Suprapubic skin (tissue), 4 donors: ENCODE measurements around the gene RUVBL2. TPM values are rescaled to one million over a fixed set of nuclear protein-coding genes. Genes with fewer than 3 reads are reported as not detected.
"Not testable (repeated sequence)": the region's sequence is repeated elsewhere in the genome, so short reads cannot be mapped to it uniquely, and the experiment has no call there.

Source experiments
- DNase-seq, 2 donors: peaks; one replicate each; pipeline ENCODE4 v3.0.0-alpha.2; 2019; ENCODE audit warnings: low spot score in 2 of 2
- H3K27ac ChIP-seq: fragments of 200-600 bp; sonication (generic); one replicate; pipeline ENCODE4 v1.5.1; 2019
- H3K27me3 ChIP-seq: fragments of 200-600 bp; sonication (generic); one replicate; pipeline ENCODE4 v1.5.1; 2019
- H3K36me3 ChIP-seq: fragments of 200-600 bp; sonication (generic); one replicate; pipeline ENCODE4 v1.5.1; 2019
- H3K4me1 ChIP-seq: fragments of 200-600 bp; sonication (generic); one replicate; pipeline ENCODE4 v1.5.1; 2019
- H3K4me3 ChIP-seq: fragments of 200-600 bp; sonication (generic); one replicate; pipeline ENCODE4 v1.5.1; 2019; ENCODE audit warnings: mild to moderate bottlenecking
- H3K9me3 ChIP-seq: fragments of 200-600 bp; sonication (generic); one replicate; pipeline ENCODE4 v1.5.1; 2019
- EP300 ChIP-seq: sonication (generic); formaldehyde crosslinking; IDR thresholded peaks from one replicate; pipeline ENCODE4 v1.6.1; 2017; ENCODE audit warnings: antibody characterized with exemption
- POLR2A ChIP-seq, 2 donors: fragments of 450-650 bp; IDR thresholded peaks; one replicate each; pipeline ENCODE4 v1.6.1; 2017; ENCODE audit warnings: antibody characterized with exemption in 2 of 2, mild to moderate bottlenecking in 2 of 2, moderate library complexity in 2 of 2
- POLR2AphosphoS5 ChIP-seq, 3 donors: sonication (generic); formaldehyde crosslinking; IDR thresholded peaks; one replicate each; pipeline ENCODE4 v1.6.1; 2017; ENCODE audit warnings: antibody characterized with exemption in 3 of 3
- WGBS: methylation state at CpG from one replicate; pipeline ENCODE4 v1.1.5; 2018; 5-methylcytosine and 5-hydroxymethylcytosine counted together
- total RNA-seq, 4 donors: library from RNA; depleted of rRNA; stranded (reverse); fragments of >200 nt; gene quantifications; one replicate each; pipeline ENCODE4 v1.1.0, GENCODE V29; 2016
- TF ChIP-seq, protein P1 (sequence below), 2 donors: fragments of 200-600 bp in 1 of 2; fragments of 450-650 bp in 1 of 2; sonication (generic) in 1 of 2; IDR thresholded peaks; one replicate each; pipeline ENCODE4 v1.5.1; 2016 to 2019; ENCODE audit warnings: antibody characterized with exemption in 2 of 2, mild to moderate bottlenecking in 1 of 2, moderate library complexity in 1 of 2

The RUVBL2 gene
- total RNA-seq, 4 donors from 2014 or later: 37.3 to 70.3 (median 68.8) TPM

DNA sequence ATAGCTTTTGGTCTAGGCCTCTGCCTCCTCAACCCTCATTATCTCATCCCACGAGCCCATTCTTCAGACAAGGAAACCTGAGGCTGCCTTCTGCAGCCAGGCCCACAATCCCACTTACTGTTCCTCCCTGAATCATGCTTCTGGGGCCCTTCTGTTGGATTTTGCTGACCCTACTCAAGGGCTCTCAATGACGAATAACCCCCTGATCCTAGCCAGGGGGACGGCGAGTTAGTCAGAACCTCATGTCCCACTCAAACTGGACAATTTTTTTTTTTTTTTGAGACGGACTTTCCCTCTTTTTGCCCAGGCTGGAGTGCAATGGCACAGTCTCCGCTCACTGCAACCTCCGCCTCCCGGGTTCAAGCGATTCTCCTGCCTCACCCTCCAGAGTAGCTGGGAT lies 28.4 kb downstream of the RUVBL2 start:
- H3K4me1 ChIP-seq: peaks cover 27% of the 10 kb centered on the region
- no peak overlapping the region for H3K27ac ChIP-seq
- TF ChIP-seq, protein P1, sequence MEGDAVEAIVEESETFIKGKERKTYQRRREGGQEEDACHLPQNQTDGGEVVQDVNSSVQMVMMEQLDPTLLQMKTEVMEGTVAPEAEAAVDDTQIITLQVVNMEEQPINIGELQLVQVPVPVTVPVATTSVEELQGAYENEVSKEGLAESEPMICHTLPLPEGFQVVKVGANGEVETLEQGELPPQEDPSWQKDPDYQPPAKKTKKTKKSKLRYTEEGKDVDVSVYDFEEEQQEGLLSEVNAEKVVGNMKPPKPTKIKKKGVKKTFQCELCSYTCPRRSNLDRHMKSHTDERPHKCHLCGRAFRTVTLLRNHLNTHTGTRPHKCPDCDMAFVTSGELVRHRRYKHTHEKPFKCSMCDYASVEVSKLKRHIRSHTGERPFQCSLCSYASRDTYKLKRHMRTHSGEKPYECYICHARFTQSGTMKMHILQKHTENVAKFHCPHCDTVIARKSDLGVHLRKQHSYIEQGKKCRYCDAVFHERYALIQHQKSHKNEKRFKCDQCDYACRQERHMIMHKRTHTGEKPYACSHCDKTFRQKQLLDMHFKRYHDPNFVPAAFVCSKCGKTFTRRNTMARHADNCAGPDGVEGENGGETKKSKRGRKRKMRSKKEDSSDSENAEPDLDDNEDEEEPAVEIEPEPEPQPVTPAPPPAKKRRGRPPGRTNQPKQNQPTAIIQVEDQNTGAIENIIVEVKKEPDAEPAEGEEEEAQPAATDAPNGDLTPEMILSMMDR (IDR thresholded peaks at IDR 0.05): no peak
- TF ChIP-seq POLR2A (IDR thresholded peaks at IDR 0.05) (no peak), POLR2AphosphoS5 (IDR thresholded peaks at IDR 0.05) (no peak), EP300 (no peak)
- H3K27me3 ChIP-seq: peaks cover 6% of the 10 kb centered on the region
- no peaks in the 10 kb centered on the region for H3K36me3 ChIP-seq
- WGBS: 90% methylated on average over 9 of the region's 9 CpGs
- no peak for DNase-seq
- H3K4me3 ChIP-seq: no peak overlapping the region
- no peaks in the 10 kb centered on the region for H3K9me3 ChIP-seq

DNA sequence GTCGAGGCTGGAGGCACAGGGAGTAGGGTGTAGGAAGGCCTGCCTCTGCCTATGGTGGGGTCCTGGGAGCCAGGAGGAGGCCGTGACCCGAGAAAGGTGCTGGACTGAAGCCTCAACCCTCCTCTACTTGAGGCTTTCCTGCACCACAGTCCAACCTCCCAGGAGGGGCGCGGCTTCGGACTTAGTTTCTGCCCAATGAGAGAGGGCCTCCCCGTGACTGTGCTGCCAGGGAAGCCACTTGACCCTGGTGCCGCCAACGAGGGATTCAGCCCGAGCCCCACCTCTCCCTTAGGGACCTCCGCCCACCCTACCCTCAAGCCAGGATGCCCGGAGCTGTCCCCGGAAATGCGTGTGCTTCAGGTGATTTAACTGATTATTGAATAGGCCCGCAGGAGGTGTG lies 30.5 kb downstream of the RUVBL2 start, which contains the start of gene CGB3:
Gene CGB3 (minus strand): TSS at position 101 of the 400 bp plus-strand sequence. CDS start 362 bp downstream, outside the sequence.
- DNase-seq, H3K27ac ChIP-seq, H3K4me1 ChIP-seq, H3K4me3 ChIP-seq, H3K9me3 ChIP-seq, H3K27me3 ChIP-seq, H3K36me3 ChIP-seq: not testable (repeated sequence)
- WGBS: 50% methylated on average over 3 of the region's 15 CpGs

DNA sequence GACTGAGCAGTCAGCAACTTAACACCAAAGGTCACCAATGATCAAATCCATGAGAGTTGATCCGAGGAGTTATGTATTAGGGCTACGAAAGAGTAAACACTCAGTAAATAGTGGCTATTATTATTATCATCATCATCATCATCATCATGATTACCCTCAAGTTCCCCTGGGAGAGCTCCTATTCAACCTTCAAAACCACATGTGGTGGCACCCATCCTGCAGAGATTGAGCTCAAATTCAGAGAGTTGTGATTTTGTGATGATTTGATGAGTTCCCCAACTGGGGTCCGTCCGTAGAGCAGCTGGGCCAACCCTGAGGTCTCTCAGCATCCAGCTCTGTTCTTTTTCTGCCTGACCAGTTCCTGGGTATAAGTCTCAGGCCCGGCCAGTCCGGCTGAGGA lies 31.4 kb downstream of the RUVBL2 start:
- H3K4me1 ChIP-seq, H3K27ac ChIP-seq, DNase-seq, H3K4me3 ChIP-seq, H3K9me3 ChIP-seq, H3K27me3 ChIP-seq, H3K36me3 ChIP-seq: not testable (repeated sequence)
- WGBS: 92% methylated on average over 4 of the region's 6 CpGs

DNA sequence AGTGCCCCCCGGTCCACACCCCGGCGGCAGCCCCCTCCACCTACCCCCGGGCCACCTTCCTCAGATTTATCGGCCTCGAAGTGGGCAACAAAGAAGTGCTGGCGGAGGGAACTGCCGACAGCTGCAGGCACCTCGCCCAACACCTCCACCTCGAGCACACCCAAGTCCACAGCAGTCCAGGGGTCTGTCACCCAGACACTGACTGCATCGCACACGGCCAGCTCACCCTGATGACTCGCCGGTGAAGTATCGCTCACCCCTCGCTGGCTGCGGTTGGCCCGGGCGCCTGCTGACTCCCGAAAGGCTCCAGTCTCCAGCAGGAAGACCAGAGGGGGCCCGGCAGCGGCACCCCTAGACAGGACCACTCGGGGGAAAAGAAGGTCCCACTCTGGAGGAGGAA lies 31.9 kb downstream of the RUVBL2 start:
- H3K27ac ChIP-seq, H3K36me3 ChIP-seq, H3K4me1 ChIP-seq, H3K27me3 ChIP-seq, H3K9me3 ChIP-seq, H3K4me3 ChIP-seq, DNase-seq: not testable (repeated sequence)
- WGBS: 88% methylated on average over 4 of the region's 23 CpGs

DNA sequence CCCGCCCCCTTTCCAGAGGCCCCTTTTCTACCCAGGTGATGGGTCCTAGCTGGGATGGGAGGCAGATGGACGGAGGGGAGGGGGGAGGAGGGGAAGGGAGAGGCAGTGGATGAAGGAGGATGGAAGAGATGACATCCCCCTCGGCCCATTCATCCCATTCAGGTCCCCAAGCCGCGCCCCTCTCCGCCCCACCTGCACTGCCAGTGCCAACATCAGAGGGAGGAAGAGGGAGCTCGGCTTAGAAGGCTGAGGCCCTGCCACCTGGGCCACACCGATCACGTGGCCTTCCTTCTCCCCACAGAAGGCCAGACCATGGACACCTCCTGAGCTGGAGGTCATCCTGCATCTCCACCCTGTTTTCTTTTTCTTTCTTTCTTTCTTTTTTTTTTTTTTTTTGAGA lies 35.0 kb downstream of the RUVBL2 start:
- not testable (repeated sequence) for H3K27me3 ChIP-seq, H3K4me1 ChIP-seq, H3K27ac ChIP-seq, H3K9me3 ChIP-seq, DNase-seq, H3K4me3 ChIP-seq, H3K36me3 ChIP-seq
- WGBS: 89% methylated on average over 9 of the region's 9 CpGs

DNA sequence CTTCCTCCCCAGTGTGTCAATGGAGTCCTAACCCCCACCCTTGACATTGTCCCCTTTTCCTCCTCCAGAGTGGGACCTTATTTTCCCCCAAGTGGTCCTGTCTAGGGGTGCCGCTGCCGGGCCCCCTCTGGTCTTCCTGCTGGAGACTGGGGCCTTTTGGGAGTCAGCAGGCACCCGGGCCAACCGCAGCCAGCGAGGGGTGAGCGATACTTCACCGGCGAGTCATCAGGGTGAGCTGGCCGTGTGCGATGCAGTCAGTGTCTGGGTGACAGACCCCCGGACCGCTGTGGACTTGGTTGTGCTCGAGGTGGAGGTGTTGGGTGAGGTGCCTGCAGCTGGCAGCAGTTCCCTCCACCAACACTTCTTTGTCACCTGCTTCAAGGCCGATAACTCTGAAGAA lies 36.1 kb downstream of the RUVBL2 start:
- 85% methylated on average over 14 of the region's 14 CpGs for WGBS
- DNase-seq, H3K4me3 ChIP-seq: not testable (repeated sequence)

DNA sequence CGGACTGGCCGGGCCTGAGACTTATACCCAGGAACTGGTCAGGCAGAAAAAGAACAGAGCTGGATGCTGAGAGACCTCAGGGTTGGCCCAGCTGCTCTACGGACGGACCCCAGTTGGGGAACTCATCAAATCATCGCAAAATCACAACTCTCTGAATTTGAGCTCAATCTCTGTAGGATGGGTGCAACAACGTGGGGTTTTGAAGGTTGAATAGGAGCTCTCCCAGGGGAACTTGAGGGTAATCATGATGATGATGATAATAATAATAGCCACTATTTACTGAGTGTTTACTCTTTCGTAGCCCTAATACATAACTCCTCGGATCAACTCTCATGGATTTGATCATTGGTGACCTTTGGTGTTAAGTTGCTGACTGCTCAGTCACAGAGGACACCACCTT lies 36.6 kb downstream of the RUVBL2 start:
- not testable (repeated sequence) for H3K4me1 ChIP-seq, H3K27me3 ChIP-seq, H3K9me3 ChIP-seq, DNase-seq, H3K27ac ChIP-seq, H3K4me3 ChIP-seq, H3K36me3 ChIP-seq
- 95% methylated on average over 3 of the region's 8 CpGs for WGBS

More for the DNA sequence above, 36.1 kb downstream of the RUVBL2 start:
- not testable (repeated sequence) for H3K9me3 ChIP-seq, H3K4me1 ChIP-seq, H3K27me3 ChIP-seq, H3K27ac ChIP-seq, H3K36me3 ChIP-seq

DNA sequence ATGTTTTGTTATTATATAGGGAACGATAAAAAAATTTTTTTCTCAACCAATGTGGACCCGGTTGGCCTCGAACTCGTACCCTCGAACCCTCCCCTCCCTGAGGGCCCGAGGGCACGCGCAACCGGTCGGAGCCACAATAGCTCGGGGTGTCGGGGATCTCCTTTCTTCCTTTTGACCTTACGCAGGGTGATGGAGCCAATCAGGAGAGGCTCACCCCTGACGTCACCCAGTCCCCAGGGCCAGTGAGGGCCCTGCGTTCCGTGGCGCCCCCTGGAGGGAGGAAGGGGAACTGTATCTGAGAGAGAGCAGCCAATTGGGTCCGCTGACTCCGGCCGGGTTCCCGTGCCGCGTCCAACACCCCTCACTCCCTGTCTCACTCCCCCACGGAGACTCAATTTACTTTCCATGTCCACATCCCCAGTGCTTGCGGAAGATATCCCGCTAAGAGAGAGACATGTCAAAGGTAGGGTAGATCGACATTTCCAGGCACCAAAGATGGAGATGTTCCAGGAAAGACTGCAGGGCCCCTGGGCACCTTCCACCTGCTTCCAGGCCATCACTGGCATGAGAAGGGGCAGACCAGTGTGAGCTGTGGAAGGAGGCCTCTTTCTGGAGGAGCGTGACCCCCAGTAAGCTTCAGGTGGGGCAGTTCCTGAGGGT lies 38.1 kb downstream of the RUVBL2 start, which contains the start of gene CGB2:
Gene CGB2 (plus strand): TSS at position 249 of the 660 bp plus-strand sequence. CDS start 206 bp downstream, at position 455.
- WGBS: 13% methylated on average over 24 of the region's 28 CpGs
- H3K9me3 ChIP-seq, DNase-seq, H3K4me3 ChIP-seq, H3K27ac ChIP-seq, H3K36me3 ChIP-seq, H3K4me1 ChIP-seq, H3K27me3 ChIP-seq: not testable (repeated sequence)
- TF ChIP-seq, protein P1 (IDR thresholded peaks at IDR 0.05): peak in 1 of 2 donors; percentile 39
